GM12891 (cell line): ENCODE data around the gene KCNIP1.

Source experiments
- DNase-seq: peaks from one replicate; pipeline ENCODE4 v3.0.0; 2011; ENCODE audit warnings: low spot score; ENCODE audit not compliant: insufficient read length
- FAIRE-seq: peaks from 2 replicates; lab custom pipeline; 2011; peaks lifted over from hg19 to GRCh38; lab: Jason Lieb, UNC
- PAX5 ChIP-seq: IDR thresholded peaks from 2 replicates; pipeline ENCODE4 v1.6.1; 2011; ENCODE audit warnings: low read length, moderate library complexity, mild to moderate bottlenecking; ENCODE audit not compliant: insufficient read depth, severe bottlenecking
- POLR2A ChIP-seq: IDR thresholded peaks from 2 replicates; pipeline ENCODE4 v1.6.1; 2011; ENCODE audit warnings: low read depth, low read length, control low read depth
- POLR2AphosphoS5 ChIP-seq: IDR thresholded peaks from 2 replicates; pipeline ENCODE4 v1.6.1; 2011; ENCODE audit warnings: low read depth, low read length, control low read depth
- POU2F2 ChIP-seq: IDR thresholded peaks from 2 replicates; pipeline ENCODE4 v1.6.1; 2011; ENCODE audit warnings: low read depth, mild to moderate bottlenecking, control low read depth, low read length, moderate library complexity
- SPI1 ChIP-seq: IDR thresholded peaks from 2 replicates; pipeline ENCODE4 v1.6.1; 2011; ENCODE audit warnings: low read depth, low read length, control low read depth
- TAF1 ChIP-seq: IDR thresholded peaks from 2 replicates; pipeline ENCODE4 v1.6.1; 2011; ENCODE audit warnings: low read depth, low read length, control low read depth

KCNIP1 gene

GRCh38 chr5:170720984-170721383 lies 217.2 kb downstream of the KCNIP1 start:
- FAIRE-seq (no peak), DNase-seq (no peak)
- TF ChIP-seq SPI1 (no peak), PAX5 (no peak), POU2F2 (no peak), POLR2AphosphoS5 (no peak), TAF1 (no peak), POLR2A (no peak)

DNA sequence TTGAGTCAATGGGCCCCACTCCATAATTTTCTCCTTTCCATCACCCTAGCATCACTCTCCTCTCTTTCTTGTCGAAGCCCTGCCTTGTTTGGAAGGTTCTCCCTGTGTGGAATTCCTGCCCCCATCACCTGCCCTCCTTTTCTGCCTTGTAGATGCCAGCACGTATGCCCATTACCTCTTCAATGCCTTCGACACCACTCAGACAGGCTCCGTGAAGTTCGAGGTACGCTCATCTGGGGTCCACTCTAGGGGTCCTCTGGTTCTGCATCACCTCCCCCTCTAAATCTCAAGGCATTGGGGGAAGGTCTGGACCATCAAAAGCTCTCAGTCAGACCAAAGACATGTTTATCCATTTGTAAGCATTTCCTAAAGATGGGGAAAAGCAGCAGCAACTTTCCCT lies 217.9 kb downstream of the KCNIP1 start:
- DNase-seq (no peak), FAIRE-seq (no peak)
- TF ChIP-seq POLR2A (no peak), TAF1 (no peak), POU2F2 (no peak), POLR2AphosphoS5 (no peak), SPI1 (no peak), PAX5 (no peak)

GRCh38 chr5:170722316-170722715 lies 218.5 kb downstream of the KCNIP1 start:
- TF ChIP-seq POU2F2 (no peak), POLR2A (no peak), SPI1 (no peak), PAX5 (no peak), POLR2AphosphoS5 (no peak), TAF1 (no peak)
- no peak for DNase-seq
- no peak for FAIRE-seq

- no peak for FAIRE-seq
- TF ChIP-seq POU2F2 (no peak), POLR2AphosphoS5 (no peak), PAX5 (no peak), SPI1 (no peak), POLR2A (no peak), TAF1 (no peak)
- no peak for DNase-seq
These were observed 227.2 kb downstream of the KCNIP1 start for GRCh38 chr5:170731052-170731451.

- DNase-seq, result no peak
- no peak for TF ChIP-seq TAF1
- no peak for TF ChIP-seq POU2F2
- no peak for TF ChIP-seq POLR2A
- no peak for TF ChIP-seq POLR2AphosphoS5
- no peak for TF ChIP-seq SPI1
- TF ChIP-seq PAX5, result no peak
- no peak for FAIRE-seq
These were observed 228.9 kb downstream of the KCNIP1 start for GRCh38 chr5:170732685-170733084.

- FAIRE-seq (no peak), DNase-seq (no peak)
- no peak for TF ChIP-seq SPI1
- TF ChIP-seq POLR2AphosphoS5, result no peak
- no peak for TF ChIP-seq POU2F2
- no peak for TF ChIP-seq TAF1
- no peak for TF ChIP-seq PAX5
- TF ChIP-seq POLR2A, result no peak
These were observed 233.1 kb downstream of the KCNIP1 start for GRCh38 chr5:170736966-170737365.

- no peak for TF ChIP-seq PAX5
- TF ChIP-seq SPI1, result no peak
- no peak for TF ChIP-seq POLR2AphosphoS5
- TF ChIP-seq POLR2A, result no peak
- no peak for TF ChIP-seq TAF1
- TF ChIP-seq POU2F2, result no peak
These were observed 233.8 kb downstream of the KCNIP1 start for GRCh38 chr5:170737591-170737990.

GRCh38 chr5:170738840-170739239 lies 235.0 kb downstream of the KCNIP1 start:
- DNase-seq (no peak), FAIRE-seq (no peak)
- TF ChIP-seq POLR2AphosphoS5, result no peak
- TF ChIP-seq SPI1, result no peak
- TF ChIP-seq TAF1, result no peak
- no peak for TF ChIP-seq PAX5
- TF ChIP-seq POLR2A, result no peak
- TF ChIP-seq POU2F2, result no peak

More at GRCh38 chr5:170737591-170737990, 233.8 kb downstream of the KCNIP1 start:
- FAIRE-seq (no peak), DNase-seq (no peak)

DNA sequence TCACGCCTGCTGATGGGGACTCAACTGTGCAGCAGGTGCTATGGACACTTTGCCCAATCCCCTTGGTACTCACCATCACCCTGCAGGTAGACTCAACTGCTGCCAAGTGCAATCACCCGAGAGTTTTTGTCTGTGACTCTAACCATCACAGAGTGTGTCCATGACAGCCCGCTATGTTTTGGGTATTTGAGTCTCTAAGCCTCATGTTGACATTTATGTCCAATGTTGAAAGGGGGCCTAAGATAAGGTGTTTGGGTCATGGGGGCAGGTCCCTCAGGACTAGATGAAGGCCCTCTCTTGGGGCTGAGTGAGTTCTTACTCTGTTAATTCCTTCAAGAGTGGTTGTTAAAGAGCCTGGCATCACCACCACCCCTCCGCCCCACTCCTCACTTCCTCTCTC lies 235.6 kb downstream of the KCNIP1 start:
- FAIRE-seq, result no peak
- DNase-seq, result no peak
- no peak for TF ChIP-seq SPI1
- no peak for TF ChIP-seq PAX5
- TF ChIP-seq POLR2A, result no peak
- no peak for TF ChIP-seq TAF1
- TF ChIP-seq POLR2AphosphoS5, result no peak
- TF ChIP-seq POU2F2, result no peak

- no peak for DNase-seq
- TF ChIP-seq SPI1 (no peak), PAX5 (no peak), POLR2AphosphoS5 (no peak), POU2F2 (no peak), TAF1 (no peak), POLR2A (no peak)
- no peak for FAIRE-seq
These were observed 236.9 kb downstream of the KCNIP1 start for GRCh38 chr5:170740551-170741205.
